Mesothelial cell of epicardium (in vitro differentiated cells): ENCODE measurements around the gene TLE6. TPM values are rescaled to one million over a fixed set of nuclear protein-coding genes. Genes with fewer than 3 reads are reported as not detected.

Experiments used
- DNase-seq, 2 experiments: peaks; one replicate each; pipeline ENCODE4 v3.0.0; 2021; ENCODE audit warnings: low spot score in 2 of 2; ENCODE audit not compliant: unreplicated experiment in 2 of 2
- H3K27ac Mint-ChIP-seq: 2 replicates; pipeline ENCODE4 v1.8.0; 2021; ENCODE audit warnings: mixed read lengths
- H3K27me3 Mint-ChIP-seq: 2 replicates; pipeline ENCODE4 v1.8.0; 2021; ENCODE audit warnings: low read depth, mixed read lengths
- H3K36me3 Mint-ChIP-seq: 2 replicates; pipeline ENCODE4 v1.8.0; 2021; ENCODE audit warnings: mixed read lengths
- H3K4me1 Mint-ChIP-seq: 2 replicates; pipeline ENCODE4 v1.8.0; 2021; ENCODE audit warnings: mixed read lengths
- H3K4me3 Mint-ChIP-seq: 2 replicates; pipeline ENCODE4 v1.8.0; 2021; ENCODE audit warnings: mild to moderate bottlenecking, moderate library complexity, mixed read lengths
- H3K9me3 Mint-ChIP-seq: 2 replicates; pipeline ENCODE4 v1.8.0; 2021; ENCODE audit warnings: mixed read lengths
- CTCF ChIP-seq: fragments of 200-600 bp; sonication (generic); IDR thresholded peaks from one replicate; pipeline ENCODE4 v1.5.0; 2021; ENCODE audit warnings: antibody characterized with exemption; ENCODE audit not compliant: unreplicated experiment
- total RNA-seq: library from RNA; stranded (reverse); gene quantifications from 3 replicates; pipeline ENCODE4 v1.2.1, GENCODE V29; 2021

TLE6 gene
- total RNA-seq, 1 donor from 2014 or later = 6.9 TPM

GRCh38 chr19:2944775-2945574 is 32.4 kb upstream of the TLE6 start, which contains the start of gene ZNF77:
TSS of gene ZNF77 (minus strand) at chr19:2944971. CDS start at chr19:2944840, 131 bp downstream.
- peak within 1 kb of the TSS; percentile 92 for H3K4me3 Mint-ChIP-seq

DNA sequence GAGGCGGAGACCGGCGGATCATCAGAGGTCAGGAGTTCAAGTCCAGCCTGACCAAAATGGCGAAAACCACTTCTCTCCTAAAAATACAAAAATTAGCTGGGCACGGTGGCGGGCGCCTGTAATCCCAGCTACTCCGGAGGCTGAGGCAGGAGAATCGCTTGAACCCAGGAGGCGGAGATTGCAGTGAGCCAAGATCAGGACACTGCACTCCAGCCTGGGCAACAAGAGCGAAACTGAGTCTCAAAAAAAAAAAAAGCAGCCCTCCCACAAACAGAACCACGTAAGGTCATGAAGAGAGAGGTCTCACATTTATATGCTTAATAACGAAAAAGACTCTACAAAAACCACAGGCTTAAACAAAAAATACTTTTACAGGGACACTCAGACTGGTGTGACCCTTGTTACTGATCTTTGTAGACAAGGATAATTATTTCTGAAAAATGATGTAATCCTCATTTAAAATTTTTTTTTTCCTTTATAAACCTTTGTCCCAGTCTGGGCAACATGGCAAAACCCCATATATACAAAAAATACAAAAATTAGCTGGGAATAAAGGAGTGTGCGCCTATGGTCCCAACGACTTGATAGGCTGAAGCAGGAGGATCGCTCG is 31.7 kb upstream of the TLE6 start:
- Mint-ChIP-seq H3K4me3 (peak overlapping the region; percentile 92), H3K4me1 (peaks cover 33% of the 10 kb centered on the region), H3K27ac (peak overlapping the region; percentile 98), H3K36me3 (peaks cover 1% of the 10 kb centered on the region), H3K9me3 (no peaks in the 10 kb centered on the region), H3K27me3 (no peaks in the 10 kb centered on the region)
- TF ChIP-seq CTCF = no peak
- no peak for DNase-seq

More at GRCh38 chr19:2944775-2945574, 32.4 kb upstream of the TLE6 start, which contains the start of gene ZNF77:
- H3K4me1 Mint-ChIP-seq = peaks cover 32% of the 10 kb centered on the region
- no peaks in the 10 kb centered on the region for H3K27me3 Mint-ChIP-seq
- peaks cover 3% of the 10 kb centered on the region for H3K36me3 Mint-ChIP-seq
- no peak for TF ChIP-seq CTCF
- peak within 1 kb of the TSS; percentile 98 for H3K27ac Mint-ChIP-seq
- H3K9me3 Mint-ChIP-seq = no peaks in the 10 kb centered on the region
- peak; percentile 97 to 98 for DNase-seq

DNA sequence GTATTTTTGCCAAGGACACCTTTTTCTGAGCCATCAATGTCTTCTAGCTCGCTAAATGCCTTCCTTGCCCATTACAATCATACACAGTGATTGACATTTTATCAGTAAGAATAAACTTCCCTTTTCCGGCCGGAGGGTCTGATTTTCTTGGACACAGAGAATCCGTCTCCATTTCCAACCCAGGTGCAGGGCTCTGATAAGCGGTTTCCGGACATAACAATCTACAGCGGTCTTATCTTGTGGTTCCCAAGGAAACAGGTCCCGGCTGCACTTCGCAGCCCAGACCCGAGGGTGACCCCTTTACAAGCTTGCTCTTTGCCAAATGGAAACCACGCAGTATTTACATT is 27.5 kb upstream of the TLE6 start:
- H3K4me3 Mint-ChIP-seq = peak overlapping the region; percentile 95
- no peaks in the 10 kb centered on the region for H3K9me3 Mint-ChIP-seq
- H3K27me3 Mint-ChIP-seq = no peaks in the 10 kb centered on the region
- no peaks in the 10 kb centered on the region for H3K36me3 Mint-ChIP-seq
- H3K4me1 Mint-ChIP-seq = peaks cover 36% of the 10 kb centered on the region
- H3K27ac Mint-ChIP-seq = peak overlapping the region; percentile 98
- TF ChIP-seq CTCF = no peak
- no peak for DNase-seq

- Mint-ChIP-seq H3K9me3 (no peaks in the 10 kb centered on the region), H3K4me1 (peaks cover 34% of the 10 kb centered on the region), H3K27ac (peak overlapping the region; percentile 98), H3K4me3 (peak overlapping the region; percentile 95), H3K36me3 (no peaks in the 10 kb centered on the region), H3K27me3 (no peaks in the 10 kb centered on the region)
- no peak for TF ChIP-seq CTCF
- DNase-seq = peak; percentile 100
These were observed 26.9 kb upstream of the TLE6 start for GRCh38 chr19:2950286-2951124.

DNA sequence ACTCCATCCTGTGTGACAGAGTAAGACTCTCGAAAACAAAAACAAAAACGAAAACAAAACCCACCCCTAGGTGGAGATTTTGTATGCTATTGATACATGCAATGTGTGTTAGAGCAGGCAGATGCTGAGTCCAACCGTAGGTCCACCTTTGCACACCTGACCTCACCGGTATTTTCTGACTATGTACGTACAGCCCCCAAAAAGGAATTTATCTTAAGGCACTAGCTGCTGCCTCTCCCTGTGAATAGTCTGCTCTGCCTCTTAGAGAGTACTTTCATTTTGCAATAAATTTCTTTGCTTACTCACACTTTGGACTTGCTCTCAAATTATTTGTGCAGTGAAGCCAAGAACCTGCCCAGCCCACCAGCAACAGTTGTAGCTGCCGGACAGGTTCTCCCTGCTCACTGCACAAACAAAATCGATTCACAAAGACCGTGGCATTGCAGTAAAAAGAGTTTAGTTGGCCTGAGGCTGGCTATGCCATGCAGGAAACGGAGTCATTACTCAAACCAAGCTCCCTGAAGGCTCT is 24.3 kb upstream of the TLE6 start:
- Mint-ChIP-seq H3K27ac (peak overlapping the region; percentile 95), H3K4me1 (peaks cover 26% of the 10 kb centered on the region), H3K27me3 (no peaks in the 10 kb centered on the region), H3K4me3 (peak overlapping the region; percentile 47), H3K36me3 (no peaks in the 10 kb centered on the region), H3K9me3 (no peaks in the 10 kb centered on the region)
- no peak for DNase-seq
- TF ChIP-seq CTCF = peak; percentile 55
